Dermis blood vessel endothelial cell (primary cell): ENCODE results near the gene OR2L13. TPM values are rescaled to one million over a fixed set of nuclear protein-coding genes. Genes with fewer than 3 reads are reported as not detected.
"Not testable (repeated sequence)": the region's sequence is repeated elsewhere in the genome, so short reads cannot be mapped to it uniquely, and the experiment has no call there.

Experiments
- DNase-seq: peaks from one replicate; pipeline ENCODE4 v3.0.0; 2010
- total RNA-seq: library from RNA; depleted of rRNA; stranded (reverse); fragments of >200 nt; gene quantifications from 2 replicates; pipeline ENCODE4 v1.2.3, GENCODE V29; 2014

The OR2L13 gene, protein sequence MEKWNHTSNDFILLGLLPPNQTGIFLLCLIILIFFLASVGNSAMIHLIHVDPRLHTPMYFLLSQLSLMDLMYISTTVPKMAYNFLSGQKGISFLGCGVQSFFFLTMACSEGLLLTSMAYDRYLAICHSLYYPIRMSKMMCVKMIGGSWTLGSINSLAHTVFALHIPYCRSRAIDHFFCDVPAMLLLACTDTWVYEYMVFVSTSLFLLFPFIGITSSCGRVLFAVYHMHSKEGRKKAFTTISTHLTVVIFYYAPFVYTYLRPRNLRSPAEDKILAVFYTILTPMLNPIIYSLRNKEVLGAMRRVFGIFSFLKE
- not detected in 2 replicates for total RNA-seq

DNA sequence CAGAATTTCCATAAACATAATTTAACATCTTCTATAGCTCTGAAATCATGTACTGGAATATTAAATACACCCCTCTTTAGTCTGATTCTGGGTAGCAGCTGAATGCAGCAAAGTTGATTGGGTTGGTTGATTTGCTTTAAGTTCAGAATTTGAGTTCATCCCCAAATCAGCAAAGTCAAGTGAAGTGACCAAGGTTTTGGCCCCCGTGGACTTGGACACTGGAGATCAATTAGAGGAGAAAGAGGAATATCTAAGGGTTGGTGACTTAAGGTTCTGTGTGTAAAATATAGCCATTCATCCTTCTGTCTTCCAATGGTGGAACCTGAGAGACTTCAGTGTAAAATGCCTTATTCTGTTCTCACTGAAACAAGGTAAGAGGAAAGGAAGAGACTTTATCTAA lies at the start of gene OR2L13:
Gene OR2L13 (plus strand): TSS at position 301 of the 400 bp plus-strand sequence. CDS start 4,192 bp downstream, outside the sequence.
- DNase-seq, result no peak

DNA sequence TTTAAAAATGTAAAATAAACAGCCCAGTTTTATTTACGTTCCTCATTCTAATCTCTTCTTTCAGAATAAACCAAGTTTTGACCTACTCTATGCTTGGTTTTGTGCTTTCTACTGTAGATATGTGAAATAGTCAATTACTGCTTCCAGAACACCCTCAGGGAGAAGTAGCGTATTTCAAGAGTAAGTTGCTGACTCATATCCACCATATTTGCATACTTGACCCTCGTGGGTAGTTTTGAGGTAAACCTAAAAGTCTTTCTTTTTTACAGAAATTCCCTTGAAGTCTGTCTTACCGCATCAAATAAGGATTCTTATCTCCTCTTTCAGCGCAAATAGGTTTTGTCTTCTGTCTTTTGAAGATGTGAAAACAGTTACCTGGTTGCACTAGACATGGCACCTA lies 49.8 kb upstream of the OR2L13 start:
- DNase-seq, result no peak

DNA sequence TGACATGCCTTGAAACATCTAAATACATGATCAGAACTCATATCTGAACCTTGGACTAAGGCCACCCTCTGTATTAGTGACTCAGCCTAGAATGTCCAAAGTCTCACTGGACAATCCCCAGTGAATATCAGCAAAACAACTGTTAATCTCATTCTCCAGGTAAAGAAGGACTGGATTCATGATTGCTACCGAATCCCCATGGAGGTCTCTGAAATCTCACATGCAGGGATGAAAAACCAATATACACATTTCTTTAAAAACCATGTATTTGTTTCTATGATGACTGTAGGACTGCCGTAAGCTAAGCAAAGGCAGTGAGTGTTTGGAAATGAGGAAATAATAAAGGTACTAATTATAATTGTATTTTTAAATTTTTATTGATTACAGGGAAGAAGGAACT lies 48.4 kb upstream of the OR2L13 start, which contains the start of gene OR2L3:
Gene OR2L3 (plus strand): TSS at position 301 of the 400 bp plus-strand sequence. CDS start 13,846 bp downstream, outside the sequence.
- DNase-seq, result no peak

DNA sequence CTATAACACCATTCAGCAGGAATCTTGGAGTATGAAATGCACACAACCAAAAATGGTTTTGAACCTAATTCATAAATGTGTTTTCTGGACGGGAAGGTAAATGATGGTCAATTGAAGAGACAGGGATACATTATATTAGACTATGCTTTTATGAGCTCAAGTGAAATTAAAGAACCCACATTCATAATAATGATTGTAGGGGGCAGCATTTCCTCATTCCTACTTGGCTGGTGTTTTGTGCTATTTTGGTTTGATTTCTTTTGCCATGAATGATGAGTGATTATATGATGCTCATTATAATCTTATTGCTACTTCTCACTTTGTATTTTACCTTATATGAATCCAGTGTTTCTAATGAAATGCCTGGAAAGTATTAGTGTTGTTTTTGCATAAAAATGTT lies 48.0 kb upstream of the OR2L13 start:
- no peak for DNase-seq

DNA sequence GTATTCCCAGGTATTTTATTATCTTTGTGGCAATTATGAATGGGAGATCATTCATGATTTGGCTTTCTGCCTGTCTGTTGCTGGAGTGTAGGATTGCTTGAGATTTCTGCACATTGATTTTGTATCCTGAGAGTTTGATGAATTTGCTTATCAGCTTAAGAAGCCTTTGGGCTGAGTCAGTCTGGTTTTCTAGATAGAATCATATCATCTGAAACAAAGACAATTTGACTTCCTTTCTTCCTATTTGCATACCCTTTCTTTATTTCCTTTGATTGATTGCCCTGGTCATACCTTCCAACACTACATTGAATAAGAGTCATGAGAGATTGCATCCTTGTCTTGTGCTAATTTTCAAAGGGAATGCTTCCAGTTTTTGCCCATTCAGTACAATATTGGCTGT lies 40.3 kb upstream of the OR2L13 start:
- DNase-seq, result no peak

DNA sequence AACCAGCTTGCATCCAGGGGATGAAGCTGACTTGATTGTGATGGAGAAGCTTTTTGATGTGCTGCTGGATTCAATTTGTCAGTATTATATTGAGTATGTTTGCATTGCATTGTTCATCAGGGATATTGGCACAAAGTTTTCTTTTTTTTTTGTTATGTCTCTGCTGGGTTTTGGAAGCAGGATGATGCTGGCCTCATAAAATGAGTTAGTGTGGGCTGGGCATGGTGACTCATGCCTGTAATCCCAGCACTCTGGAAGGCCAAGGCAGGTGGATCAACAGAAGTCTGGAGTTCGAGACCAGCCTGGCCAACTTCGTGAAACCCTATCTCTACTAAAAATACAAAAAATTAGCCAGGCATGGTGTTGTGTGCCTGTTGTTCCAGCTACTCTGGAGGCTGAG lies 39.7 kb upstream of the OR2L13 start:
- DNase-seq, result no peak

DNA sequence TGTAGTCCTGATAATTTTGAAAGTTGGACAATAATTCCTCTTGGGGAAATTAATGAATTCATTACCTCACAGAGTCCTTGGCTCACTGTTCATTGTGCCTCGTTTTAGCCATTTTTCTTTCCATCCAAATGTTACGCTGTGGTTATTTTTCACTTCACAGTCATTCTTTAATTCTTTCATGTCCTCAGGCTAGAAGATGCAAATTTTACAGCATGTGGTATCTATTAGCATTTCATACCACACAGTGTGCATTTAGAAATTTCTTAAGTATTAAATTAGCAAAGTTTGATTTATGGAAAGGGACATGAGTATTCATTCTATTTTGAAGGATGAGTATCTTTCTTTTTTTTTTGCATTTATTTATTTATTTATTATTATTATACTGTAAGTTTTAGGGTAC lies 29.9 kb upstream of the OR2L13 start:
- DNase-seq, result no peak

DNA sequence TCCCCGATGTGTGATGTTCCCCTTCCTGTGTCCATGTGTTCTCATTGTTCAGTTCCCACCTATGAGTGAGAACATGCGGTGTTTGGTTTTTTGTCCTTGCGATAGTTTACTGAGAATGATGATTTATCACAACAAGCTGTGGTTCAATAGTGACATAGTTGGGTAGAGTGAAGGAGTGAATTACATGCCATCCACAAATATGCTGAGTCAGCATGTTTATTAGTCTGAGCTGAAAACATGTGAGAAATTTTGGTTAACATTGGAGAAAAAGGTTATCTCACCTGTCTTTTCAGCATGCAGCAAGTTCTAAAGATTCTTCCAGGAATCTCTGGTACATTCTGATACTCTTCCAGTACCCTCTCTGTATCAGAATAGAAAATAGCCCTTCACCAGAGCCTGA lies 29.4 kb upstream of the OR2L13 start:
- DNase-seq, result no peak

DNA sequence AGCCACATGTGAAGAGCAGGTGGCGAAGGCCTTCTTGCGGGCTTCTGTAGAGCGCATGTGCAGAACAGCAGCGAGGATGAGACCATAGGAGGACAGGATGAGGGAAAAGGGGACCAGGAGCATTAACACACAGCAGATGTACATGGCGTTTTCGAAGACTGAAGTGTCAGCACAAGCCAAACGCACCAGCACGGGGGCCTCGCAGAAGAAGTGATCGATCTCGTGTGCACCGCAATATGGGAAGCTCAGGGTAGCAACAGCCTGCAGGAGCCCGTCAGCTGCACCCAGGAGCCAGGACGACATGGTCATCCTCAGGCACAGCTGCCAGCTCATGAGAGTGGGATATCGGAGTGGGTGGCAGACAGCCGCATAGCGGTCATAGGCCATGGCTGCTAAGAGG lies 11.1 kb upstream of the OR2L13 start:
- not testable (repeated sequence) for DNase-seq

DNA sequence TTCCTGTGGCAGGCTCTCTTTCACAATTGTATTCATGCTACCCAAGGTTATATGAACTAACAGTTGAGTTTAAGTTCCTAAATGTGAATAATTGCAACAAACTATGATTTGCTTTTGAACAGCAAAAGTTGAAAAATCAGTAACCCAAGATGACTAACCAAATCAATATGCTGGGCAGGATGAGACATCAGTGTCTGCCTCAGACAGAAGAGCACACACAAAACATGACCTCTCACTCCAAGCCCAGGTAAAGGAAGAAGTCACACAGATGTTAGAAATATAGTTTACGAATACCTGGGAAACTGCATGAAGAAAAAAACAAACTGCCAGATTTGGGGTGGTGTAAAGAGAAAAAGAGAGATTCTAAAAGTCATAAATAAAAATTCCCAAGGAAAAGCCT lies 3.5 kb downstream of the OR2L13 start:
- DNase-seq, result no peak

DNA sequence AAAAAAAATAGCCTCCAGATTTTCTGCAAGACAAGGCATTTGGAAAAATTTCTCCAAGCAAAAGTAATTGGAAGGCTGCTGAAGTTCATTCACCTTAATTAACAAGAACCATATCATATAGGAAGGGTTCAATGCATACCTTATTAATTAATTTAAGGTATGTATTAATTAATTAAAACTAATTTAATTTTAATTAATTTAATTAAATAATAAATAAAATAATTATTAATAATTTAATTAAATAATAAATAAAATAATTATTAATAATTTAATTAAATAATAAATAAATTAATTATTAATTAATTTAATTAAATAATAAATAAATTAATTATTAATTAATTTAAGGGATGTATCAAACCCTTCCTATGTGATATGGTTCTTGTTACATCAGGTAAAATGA lies 7.9 kb downstream of the OR2L13 start:
- DNase-seq, result no peak

DNA sequence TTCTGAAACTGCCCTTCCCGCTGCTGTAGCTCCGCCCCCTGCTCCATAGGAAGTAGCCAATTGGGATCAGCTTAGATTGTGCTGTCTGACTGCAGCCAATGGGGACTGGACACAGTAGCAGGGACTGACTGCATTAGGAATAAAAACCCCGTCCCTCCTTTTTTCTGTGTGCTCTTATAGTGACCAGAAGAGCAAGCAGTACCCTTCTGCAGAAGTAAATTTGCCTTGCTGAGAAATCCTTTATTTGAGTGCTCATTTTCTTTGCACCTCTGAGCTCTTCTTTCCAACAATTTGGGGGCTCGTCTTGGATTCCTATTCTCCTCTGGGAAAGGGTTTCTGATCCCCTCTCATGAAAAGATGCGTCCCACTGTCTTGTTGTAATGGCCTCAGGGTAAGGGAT lies 16.2 kb downstream of the OR2L13 start:
- no peak for DNase-seq

DNA sequence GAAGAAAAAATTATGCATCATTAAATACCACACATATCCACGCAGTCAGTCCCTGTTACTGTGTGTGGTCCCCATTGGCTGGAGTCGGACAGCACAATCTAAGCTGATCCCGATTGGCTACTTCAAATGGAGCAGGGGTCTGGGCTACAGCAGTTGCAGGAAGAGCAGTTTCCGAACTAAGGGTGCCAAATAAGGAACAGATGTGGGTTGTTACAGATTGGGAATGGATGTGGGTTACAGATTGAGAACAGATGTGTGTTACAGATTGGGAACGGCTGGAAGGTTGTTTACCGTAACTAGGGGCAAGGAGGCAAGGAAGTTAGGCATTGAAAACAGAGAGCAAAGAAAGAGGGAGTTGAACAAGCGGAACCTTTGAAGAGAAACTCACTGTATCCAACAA lies 19.9 kb downstream of the OR2L13 start:
- no peak for DNase-seq

DNA sequence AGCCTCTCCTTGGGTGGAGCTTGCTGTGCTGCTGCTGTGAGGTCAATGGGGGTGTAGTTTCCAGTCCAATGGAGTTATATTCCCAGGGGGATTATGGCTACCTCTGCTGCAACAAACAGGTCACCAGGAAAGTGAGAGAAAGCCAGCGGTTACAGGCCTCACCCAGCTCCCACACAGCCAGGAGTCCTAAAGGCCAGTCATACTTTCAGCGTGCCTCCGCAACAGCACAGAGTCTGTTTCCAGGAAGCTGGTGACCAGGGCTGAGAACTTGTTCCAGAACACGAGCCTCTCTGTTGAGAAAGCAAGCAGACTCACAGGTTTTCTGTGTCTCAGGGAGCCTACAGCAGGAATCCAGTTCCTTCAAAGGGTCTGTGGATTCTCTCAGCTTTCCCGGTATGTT lies 32.7 kb downstream of the OR2L13 start:
- no peak for DNase-seq

DNA sequence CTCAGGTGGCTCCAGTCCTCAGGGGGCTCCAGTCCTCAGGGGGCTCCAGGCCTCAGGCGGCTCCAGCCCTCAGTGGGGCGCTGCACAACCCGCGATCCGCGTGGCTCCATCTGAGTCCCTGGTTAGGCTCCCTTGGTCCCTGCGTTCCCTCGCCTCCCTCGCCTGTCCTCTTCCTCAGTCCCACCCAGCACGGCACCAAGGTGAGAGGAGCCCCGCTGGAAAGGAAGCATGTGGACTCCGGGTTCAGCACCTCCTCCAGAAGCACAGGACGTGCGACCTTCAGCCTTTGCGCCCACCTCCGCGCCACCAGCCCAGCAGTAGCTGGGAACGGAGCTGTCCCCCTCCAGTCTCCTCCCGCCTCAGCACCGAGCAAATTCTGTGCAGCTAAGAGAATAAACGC lies 41.8 kb downstream of the OR2L13 start:
- DNase-seq, result no peak

DNA sequence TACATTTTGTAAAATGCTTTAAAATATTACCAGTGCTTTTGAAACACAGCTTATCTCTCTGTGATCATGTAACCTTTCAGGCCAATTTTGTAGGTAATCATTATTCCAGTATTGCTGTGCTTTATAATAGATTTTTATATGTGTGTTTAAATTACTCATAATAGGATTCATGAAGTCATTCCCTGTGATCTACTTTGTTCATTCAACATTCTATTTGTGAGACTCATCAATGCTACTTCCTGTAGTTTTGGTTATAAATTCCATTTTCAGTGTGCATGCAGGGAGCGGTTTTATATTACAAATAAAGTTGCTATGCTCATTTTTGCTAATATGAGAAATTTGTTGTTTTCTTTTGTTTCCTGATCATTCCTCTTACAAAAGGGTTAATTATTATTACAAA lies 45.9 kb downstream of the OR2L13 start:
- DNase-seq, result no peak

DNA sequence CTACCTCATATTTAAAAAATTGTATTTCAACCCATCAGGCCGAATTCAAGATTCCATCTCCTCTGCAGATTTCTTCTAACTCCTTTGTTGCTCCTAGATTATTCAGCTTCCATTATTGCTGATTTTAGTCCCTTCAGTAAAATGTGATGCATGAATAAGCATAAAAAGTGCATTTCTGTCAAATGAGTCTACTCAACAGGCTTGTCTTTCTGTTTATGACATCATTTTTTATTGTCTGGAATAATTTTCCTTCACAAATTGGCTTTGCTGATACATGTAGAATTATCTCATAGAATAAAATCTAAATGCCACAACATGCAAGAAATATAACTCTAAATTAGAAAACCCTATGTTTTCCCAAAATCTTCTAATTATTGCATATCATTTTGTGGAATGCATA lies 48.3 kb downstream of the OR2L13 start:
- no peak for DNase-seq

DNA sequence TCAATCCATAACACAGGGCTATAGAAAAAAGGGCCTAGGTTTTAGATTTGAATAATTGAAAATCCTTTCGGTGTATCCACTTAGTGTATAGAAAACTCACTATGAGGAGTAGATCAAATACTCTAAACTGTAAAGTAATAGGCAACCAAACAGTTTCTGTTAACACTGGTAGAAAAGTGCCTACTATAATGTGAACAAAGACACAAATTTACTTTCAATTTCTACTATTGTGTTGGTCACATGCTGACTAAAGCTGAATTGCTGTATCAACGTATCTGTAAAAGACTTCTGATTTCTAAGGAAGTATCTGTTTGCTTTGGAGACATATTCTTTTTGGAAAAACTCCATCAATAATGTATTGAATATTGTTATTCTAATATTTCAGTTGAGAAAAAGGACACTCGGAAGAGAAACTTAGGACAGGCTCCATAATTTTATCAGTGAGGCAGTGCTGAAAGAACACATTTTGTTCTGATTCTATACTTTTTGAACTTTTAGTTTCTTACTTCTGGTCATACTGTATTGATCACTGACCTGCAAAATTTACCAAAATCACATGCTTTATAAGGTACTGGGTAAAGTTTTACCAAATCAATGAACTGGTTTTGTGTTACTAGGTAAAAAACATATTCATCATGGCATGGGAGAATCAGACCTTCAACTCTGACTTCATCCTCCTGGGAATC lies 49.7 kb downstream of the OR2L13 start, which contains the start of gene OR2M5:
Gene OR2M5 (plus strand): TSS at position 636 of the 686 bp plus-strand sequence. CDS start 0 bp downstream, at position 636.
- DNase-seq, result no peak

Other genes starting within 250 kb of the OR2L13 start
- gene TRIM58, start 238.0 kb upstream of the OR2L13 start, total RNA-seq, result 0.17 and 0.37 TPM in 2 replicates
- gene OR2W3, start 199.6 kb upstream of the OR2L13 start, total RNA-seq, result not detected in 2 replicates
- gene OR2T8, start 174.9 kb upstream of the OR2L13 start, total RNA-seq, result not detected in 2 replicates
- gene OR2AJ1, start 170.3 kb upstream of the OR2L13 start, total RNA-seq, result not detected in 2 replicates
- 0.17 TPM in 1 of 2 replicates, not detected in the other for gene OR2L8, start 146.3 kb upstream of the OR2L13 start, total RNA-seq
- gene OR2AK2, start 130.0 kb upstream of the OR2L13 start, total RNA-seq, result not detected in 2 replicates
- gene OR2L5, start 81.5 kb upstream of the OR2L13 start, total RNA-seq, result not detected in 2 replicates
- gene OR2L2, start 65.1 kb upstream of the OR2L13 start, total RNA-seq, result under 0.01 TPM in 1 of 2 replicates, not detected in the other
- not detected in 2 replicates for gene OR2L3, start 48.3 kb upstream of the OR2L13 start, total RNA-seq
- gene OR2M5, start 50.0 kb downstream of the OR2L13 start, total RNA-seq, result not detected in 2 replicates
- gene OR2M2, start 79.6 kb downstream of the OR2L13 start, total RNA-seq, result not detected in 2 replicates
- not detected in 2 replicates for gene OR2M3, start 102.1 kb downstream of the OR2L13 start, total RNA-seq
- not detected in 2 replicates for gene OR2M4, start 136.2 kb downstream of the OR2L13 start, total RNA-seq
- gene OR2T33, start 182.8 kb downstream of the OR2L13 start, total RNA-seq, result not detected in 2 replicates
- not detected in 2 replicates for gene OR2T12, start 208.2 kb downstream of the OR2L13 start, total RNA-seq
- gene OR2M7, start 229.4 kb downstream of the OR2L13 start, total RNA-seq, result not detected in 2 replicates